Measurements from ENCODE around the gene DNAH2. TPM values are rescaled to one million over a fixed set of nuclear protein-coding genes. Genes with fewer than 3 reads are reported as not detected.

Gene DNAH2
- total RNA-seq, 1 experiment from 2014 or later: 2.0 TPM

- H3K4me3 ChIP-seq (replicated peaks in 1 of 2; ENCODE audit: low read depth in 1 of 2, low read length in 2 of 2): no peak overlapping the region
- no peak overlapping the region; the same call in 1 of the 2 replicates for H3K4me2 ChIP-seq (ENCODE audit: low read length)
- ChIA-PET RAD21 (ENCODE audit: low non-redundant PET in 1 of 2, low total read pairs in 2 of 2, uncharacterized antibody in 2 of 2, unreplicated experiment in 2 of 2) (no interaction called here), CTCF (interaction anchor here (0.9 kb wide), 1 partner anchor 23 kb away, joined by 3 read pairs; no protein-coding TSS in a partner anchor), POLR2A (no interaction called here)
- H3K9ac ChIP-seq (ENCODE audit: low read length): no peak overlapping the region
- peaks cover 0 to 11% of the 10 kb centered on the region in 2 experiments; a peak in 1 of 4 replicates for H3K4me1 ChIP-seq (ENCODE audit: control insufficient read depth in 1 of 2, insufficient read depth in 2 of 2, low read length in 2 of 2)
- H3K9me3 ChIP-seq (ENCODE audit: control insufficient read depth in 1 of 2, insufficient read depth in 1 of 2, low read depth in 1 of 2, low read length in 2 of 2): no peaks in the 10 kb centered on the region
- no TSS peak for BruUV-seq (replicated peaks)
- DNase-seq (ENCODE audit: low read depth, low spot score) (no peak), ATAC-seq (no peak)
- no peak overlapping the region for H3K27ac ChIP-seq (ENCODE audit: low read depth, low read length)
- no peaks in the 10 kb centered on the region for H3K27me3 ChIP-seq (ENCODE audit: insufficient read depth, low read length)
- no peaks in the 10 kb centered on the region for H3K36me3 ChIP-seq (ENCODE audit: control insufficient read depth in 1 of 2, insufficient read depth in 2 of 2, low read length in 2 of 2)
- H3K9me2 ChIP-seq (ENCODE audit: insufficient read depth): 0 out of 2 replicates have a peak, but pooled peaks cover 3% of the 10 kb centered on the region
- TF ChIP-seq CEBPB (IDR thresholded peaks at IDR 0.05; ENCODE audit: low read depth) (no peak), POLR2A (IDR thresholded peaks at IDR 0.05; ENCODE audit: borderline replicate concordance, extremely low read depth, insufficient read depth, insufficient read length) (no peak), YY1 (IDR thresholded peaks at IDR 0.05; ENCODE audit: extremely low read depth, insufficient replicate concordance, low read depth, low read length) (no peak), ZNF274 (IDR thresholded peaks at IDR 0.05; ENCODE audit: low read depth, low read length) (no peak), FOSL1 (IDR thresholded peaks at IDR 0.05; ENCODE audit: low read depth) (no peak), SRF (IDR thresholded peaks at IDR 0.05; ENCODE audit: low read depth) (no peak), REST (IDR thresholded peaks at IDR 0.05; ENCODE audit: low read depth) (no peak), EGR1 (IDR thresholded peaks at IDR 0.05; ENCODE audit: low read depth) (no peak), TCF7L2 (IDR thresholded peaks at IDR 0.05; ENCODE audit: borderline replicate concordance, extremely low read depth, insufficient read depth, insufficient read length) (no peak), SIN3A (IDR thresholded peaks at IDR 0.05; ENCODE audit: low read depth) (no peak), CBX3 (IDR thresholded peaks at IDR 0.05; ENCODE audit: low read depth) (no peak), RAD21 (IDR thresholded peaks at IDR 0.05; ENCODE audit: low read depth) (no peak), SP1 (IDR thresholded peaks at IDR 0.05; ENCODE audit: low read depth) (no peak), ATF3 (IDR thresholded peaks at IDR 0.05) (no peak)
- TF ChIP-seq, protein P1, sequence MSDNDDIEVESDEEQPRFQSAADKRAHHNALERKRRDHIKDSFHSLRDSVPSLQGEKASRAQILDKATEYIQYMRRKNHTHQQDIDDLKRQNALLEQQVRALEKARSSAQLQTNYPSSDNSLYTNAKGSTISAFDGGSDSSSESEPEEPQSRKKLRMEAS (IDR thresholded peaks at IDR 0.05): no peak
- TF ChIP-seq, protein P2, sequence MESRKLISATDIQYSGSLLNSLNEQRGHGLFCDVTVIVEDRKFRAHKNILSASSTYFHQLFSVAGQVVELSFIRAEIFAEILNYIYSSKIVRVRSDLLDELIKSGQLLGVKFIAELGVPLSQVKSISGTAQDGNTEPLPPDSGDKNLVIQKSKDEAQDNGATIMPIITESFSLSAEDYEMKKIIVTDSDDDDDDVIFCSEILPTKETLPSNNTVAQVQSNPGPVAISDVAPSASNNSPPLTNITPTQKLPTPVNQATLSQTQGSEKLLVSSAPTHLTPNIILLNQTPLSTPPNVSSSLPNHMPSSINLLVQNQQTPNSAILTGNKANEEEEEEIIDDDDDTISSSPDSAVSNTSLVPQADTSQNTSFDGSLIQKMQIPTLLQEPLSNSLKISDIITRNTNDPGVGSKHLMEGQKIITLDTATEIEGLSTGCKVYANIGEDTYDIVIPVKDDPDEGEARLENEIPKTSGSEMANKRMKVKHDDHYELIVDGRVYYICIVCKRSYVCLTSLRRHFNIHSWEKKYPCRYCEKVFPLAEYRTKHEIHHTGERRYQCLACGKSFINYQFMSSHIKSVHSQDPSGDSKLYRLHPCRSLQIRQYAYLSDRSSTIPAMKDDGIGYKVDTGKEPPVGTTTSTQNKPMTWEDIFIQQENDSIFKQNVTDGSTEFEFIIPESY (IDR thresholded peaks at IDR 0.05; ENCODE audit: extremely low read depth, insufficient replicate concordance, low read length): no peak
- intact Hi-C loops (cut with micrococcal nuclease): no loop called here
- no peaks in the 10 kb centered on the region for H3K79me2 ChIP-seq (ENCODE audit: insufficient read depth, low read length)
- H2AFZ ChIP-seq (ENCODE audit: low read depth, low read length, poor library complexity, severe bottlenecking): no peak overlapping the region
- H4K20me1 ChIP-seq (ENCODE audit: insufficient read depth): no peaks in the 10 kb centered on the region
Observed at GRCh38 chr17:7710301-7710700, 7.2 kb upstream of the DNAH2 start.
